Immature natural killer cell (primary cell): ENCODE results near the gene CTU1. TPM values are rescaled to one million over a fixed set of nuclear protein-coding genes. Genes with fewer than 3 reads are reported as not detected.

Experiments
- DNase-seq, 3 donors: peaks; one replicate each; pipeline ENCODE4 v3.0.0; 2022; ENCODE audit warnings: mixed read lengths in 1 of 3
- H3K27ac Mint-ChIP-seq, 6 donors: one replicate each; pipeline ENCODE4 v1.8.0; 2020; ENCODE audit warnings: mixed read lengths in 6 of 6, mild to moderate bottlenecking in 5 of 6, inconsistent platforms in 4 of 6, moderate library complexity in 3 of 6
- H3K27me3 Mint-ChIP-seq, 3 donors: one replicate each; pipeline ENCODE4 v1.8.0; 2020 to 2021; ENCODE audit warnings: low read depth in 3 of 3, mild to moderate bottlenecking in 3 of 3, mixed read lengths in 3 of 3, moderate library complexity in 3 of 3, inconsistent platforms in 1 of 3
- H3K36me3 Mint-ChIP-seq, 3 donors: one replicate each; pipeline ENCODE4 v1.8.0; 2020; ENCODE audit warnings: mixed read lengths in 3 of 3, inconsistent platforms in 2 of 3, mild to moderate bottlenecking in 2 of 3
- H3K4me1 Mint-ChIP-seq, 2 donors: one replicate each; pipeline ENCODE4 v1.8.0; 2020; ENCODE audit warnings: inconsistent platforms in 2 of 2, mild to moderate bottlenecking in 2 of 2, mixed read lengths in 2 of 2, moderate library complexity in 1 of 2
- H3K4me3 Mint-ChIP-seq, 5 donors: one replicate each; pipeline ENCODE4 v1.8.0; 2020; ENCODE audit warnings: mild to moderate bottlenecking in 5 of 5, mixed read lengths in 5 of 5, inconsistent platforms in 3 of 5, moderate library complexity in 3 of 5
- H3K9me3 Mint-ChIP-seq, 6 donors: one replicate each; pipeline ENCODE4 v1.8.0; 2020; ENCODE audit warnings: mild to moderate bottlenecking in 6 of 6, mixed read lengths in 6 of 6, inconsistent platforms in 4 of 6, moderate library complexity in 3 of 6
- polyA plus RNA-seq, 3 donors: library from polyadenylated mRNA; unstranded; fragments of 300-500 nt; fragmentation: Illumina TruSeq; gene quantifications; one replicate each; pipeline ENCODE4 v1.2.3, GENCODE V29; 2021

The CTU1 gene
- polyA plus RNA-seq, 3 donors from 2014 or later: 2.0 to 5.6 (median 5.0) TPM

GRCh38 chr19:51127755-51128154, 19.5 kb upstream of the CTU1 start:
- H3K36me3 Mint-ChIP-seq: peaks cover 13 to 15% (median 15%) of the 10 kb centered on the region in 3 donors
- peak in 1 of 3 donors; percentile 20 for DNase-seq
- H3K4me3 Mint-ChIP-seq: peak overlapping the region; percentile 76 to 89 (median 84)
- peaks cover 94 to 95% of the 10 kb centered on the region in 2 donors for H3K4me1 Mint-ChIP-seq
- peaks cover 5 to 12% (median 8%) of the 10 kb centered on the region in 3 donors for H3K27me3 Mint-ChIP-seq
- H3K9me3 Mint-ChIP-seq: no peaks in the 10 kb centered on the region
- peak overlapping the region; percentile 89 to 98 (median 97) for H3K27ac Mint-ChIP-seq

- peaks cover 7 to 13% (median 10%) of the 10 kb centered on the region in 3 donors for H3K27me3 Mint-ChIP-seq
- no peaks in the 10 kb centered on the region for H3K9me3 Mint-ChIP-seq
- peaks cover 13 to 15% (median 14%) of the 10 kb centered on the region in 3 donors for H3K36me3 Mint-ChIP-seq
- H3K27ac Mint-ChIP-seq: peak overlapping the region; percentile 89 to 98 (median 97)
- no peak for DNase-seq
- peaks cover 94 to 95% of the 10 kb centered on the region in 2 donors for H3K4me1 Mint-ChIP-seq
- peak overlapping the region; percentile 76 to 89 (median 84) for H3K4me3 Mint-ChIP-seq
Observed at GRCh38 chr19:51127032-51127431, 18.8 kb upstream of the CTU1 start.

DNA sequence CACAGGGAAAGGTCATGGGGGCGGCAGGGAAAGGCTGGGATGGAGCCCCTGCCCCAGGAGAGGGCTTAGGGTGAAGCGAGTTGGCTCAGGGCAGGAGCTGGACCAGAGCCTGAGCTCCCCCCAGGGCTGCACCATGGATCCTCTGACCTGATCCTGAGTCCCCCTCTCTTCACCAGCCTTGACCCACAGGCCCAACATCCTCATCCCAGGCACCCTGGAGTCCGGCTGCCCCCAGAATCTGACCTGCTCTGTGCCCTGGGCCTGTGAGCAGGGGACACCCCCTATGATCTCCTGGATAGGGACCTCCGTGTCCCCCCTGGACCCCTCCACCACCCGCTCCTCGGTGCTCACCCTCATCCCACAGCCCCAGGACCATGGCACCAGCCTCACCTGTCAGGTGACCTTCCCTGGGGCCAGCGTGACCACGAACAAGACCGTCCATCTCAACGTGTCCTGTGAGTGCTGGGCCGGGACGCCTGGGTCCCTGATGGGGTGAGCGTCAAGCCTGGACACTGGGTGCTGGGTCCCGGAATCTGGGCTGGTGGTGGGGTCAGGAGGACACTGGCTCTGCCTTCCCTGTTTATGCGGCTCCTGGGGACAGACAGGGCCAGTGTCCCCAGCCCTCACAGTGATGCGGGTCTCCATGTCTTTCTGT, 17.3 kb upstream of the CTU1 start:
- Mint-ChIP-seq H3K27me3 (peaks cover 5 to 10% (median 7%) of the 10 kb centered on the region in 3 donors), H3K9me3 (no peaks in the 10 kb centered on the region), H3K36me3 (peaks cover 5 to 9% (median 6%) of the 10 kb centered on the region in 3 donors), H3K4me1 (peaks cover 92 to 93% of the 10 kb centered on the region in 2 donors), H3K4me3 (peak overlapping the region; percentile 76 to 89 (median 84)), H3K27ac (peak overlapping the region; percentile 89 to 98 (median 97))
- no peak for DNase-seq

- peaks cover 3 to 5% (median 4%) of the 10 kb centered on the region in 3 donors for H3K36me3 Mint-ChIP-seq
- peak within 1 kb of the TSS; percentile 76 to 89 (median 84) for H3K4me3 Mint-ChIP-seq
- no peaks in the 10 kb centered on the region for H3K9me3 Mint-ChIP-seq
- H3K27me3 Mint-ChIP-seq: peaks cover 5 to 10% (median 7%) of the 10 kb centered on the region in 3 donors
- DNase-seq: peak in 2 of 3 donors; percentile 46 to 50
- peaks cover 90% of the 10 kb centered on the region in 2 donors for H3K4me1 Mint-ChIP-seq
- H3K27ac Mint-ChIP-seq: peak within 1 kb of the TSS; percentile 89 to 98 (median 97)
Observed at GRCh38 chr19:51124729-51125128, 16.5 kb upstream of the CTU1 start, which contains the start of gene SIGLEC9. Gene SIGLEC9 (plus strand): TSS chr19:51124906. CDS start chr19:51124975, 69 bp downstream.

DNA sequence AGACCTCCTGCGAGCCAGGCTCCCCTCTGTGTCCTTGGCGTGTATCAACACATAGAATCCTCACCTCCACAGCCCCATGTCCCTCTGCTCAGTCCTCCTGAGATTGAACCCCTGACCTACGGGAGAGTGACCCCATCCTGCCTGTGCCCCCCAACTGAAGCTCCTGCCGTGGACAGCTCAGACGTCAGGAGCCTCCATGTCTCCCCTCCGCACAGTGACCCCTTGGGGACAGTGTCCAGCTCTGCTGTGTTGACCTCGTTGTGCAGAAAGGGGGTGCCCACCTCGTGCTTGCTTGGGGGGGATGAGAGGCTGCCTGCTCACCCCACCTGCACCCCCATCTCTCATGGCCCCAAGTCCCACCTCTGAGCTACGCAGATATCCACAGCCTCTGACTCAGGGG, 16.0 kb upstream of the CTU1 start:
- Mint-ChIP-seq H3K9me3 (no peaks in the 10 kb centered on the region), H3K27ac (peak overlapping the region; percentile 89 to 98 (median 96)), H3K4me3 (peak overlapping the region; percentile 76 to 89 (median 84)), H3K4me1 (peaks cover 89 to 90% of the 10 kb centered on the region in 2 donors), H3K27me3 (peaks cover 5 to 10% (median 7%) of the 10 kb centered on the region in 3 donors), H3K36me3 (peaks cover 3 to 5% (median 4%) of the 10 kb centered on the region in 3 donors)
- DNase-seq: no peak

DNA sequence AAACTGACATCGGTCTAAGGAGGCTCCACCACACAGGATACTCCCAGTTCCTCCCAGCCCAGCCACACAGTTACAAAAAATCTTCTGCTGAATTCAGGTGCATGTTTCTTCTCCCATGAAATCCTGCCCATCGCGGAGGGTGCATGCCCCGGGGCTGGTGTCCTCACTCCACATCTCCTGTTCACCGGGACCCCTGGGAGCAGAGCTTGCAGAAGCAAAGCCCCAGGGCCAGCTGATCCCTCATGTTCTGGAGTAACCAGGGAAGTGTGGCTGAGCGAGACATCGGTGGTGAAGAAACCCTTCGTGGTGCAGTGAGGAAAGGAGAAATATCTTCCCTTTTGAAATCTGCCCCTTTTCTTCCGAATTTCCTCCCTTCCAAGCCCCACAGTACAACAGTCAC, 15.6 kb upstream of the CTU1 start:
- H3K4me1 Mint-ChIP-seq: peaks cover 89 to 90% of the 10 kb centered on the region in 2 donors
- peaks cover 5 to 10% (median 7%) of the 10 kb centered on the region in 3 donors for H3K27me3 Mint-ChIP-seq
- peak overlapping the region; percentile 89 to 98 (median 96) for H3K27ac Mint-ChIP-seq
- H3K4me3 Mint-ChIP-seq: peak overlapping the region; percentile 76 to 89 (median 84)
- H3K36me3 Mint-ChIP-seq: peaks cover 3 to 4% (median 3%) of the 10 kb centered on the region in 3 donors
- no peak for DNase-seq
- H3K9me3 Mint-ChIP-seq: no peaks in the 10 kb centered on the region

GRCh38 chr19:51123381-51123800, 15.2 kb upstream of the CTU1 start:
- H3K4me3 Mint-ChIP-seq: peak overlapping the region; percentile 76 to 89 (median 84)
- H3K27me3 Mint-ChIP-seq: peaks cover 5 to 9% (median 7%) of the 10 kb centered on the region in 3 donors
- H3K27ac Mint-ChIP-seq: peak overlapping the region; percentile 89 to 98 (median 96)
- peaks cover 85 to 90% of the 10 kb centered on the region in 2 donors for H3K4me1 Mint-ChIP-seq
- no peaks in the 10 kb centered on the region for H3K9me3 Mint-ChIP-seq
- H3K36me3 Mint-ChIP-seq: peaks cover 0 to 3% (median 0%) of the 10 kb centered on the region in 3 donors
- peak; percentile 83 for DNase-seq

DNA sequence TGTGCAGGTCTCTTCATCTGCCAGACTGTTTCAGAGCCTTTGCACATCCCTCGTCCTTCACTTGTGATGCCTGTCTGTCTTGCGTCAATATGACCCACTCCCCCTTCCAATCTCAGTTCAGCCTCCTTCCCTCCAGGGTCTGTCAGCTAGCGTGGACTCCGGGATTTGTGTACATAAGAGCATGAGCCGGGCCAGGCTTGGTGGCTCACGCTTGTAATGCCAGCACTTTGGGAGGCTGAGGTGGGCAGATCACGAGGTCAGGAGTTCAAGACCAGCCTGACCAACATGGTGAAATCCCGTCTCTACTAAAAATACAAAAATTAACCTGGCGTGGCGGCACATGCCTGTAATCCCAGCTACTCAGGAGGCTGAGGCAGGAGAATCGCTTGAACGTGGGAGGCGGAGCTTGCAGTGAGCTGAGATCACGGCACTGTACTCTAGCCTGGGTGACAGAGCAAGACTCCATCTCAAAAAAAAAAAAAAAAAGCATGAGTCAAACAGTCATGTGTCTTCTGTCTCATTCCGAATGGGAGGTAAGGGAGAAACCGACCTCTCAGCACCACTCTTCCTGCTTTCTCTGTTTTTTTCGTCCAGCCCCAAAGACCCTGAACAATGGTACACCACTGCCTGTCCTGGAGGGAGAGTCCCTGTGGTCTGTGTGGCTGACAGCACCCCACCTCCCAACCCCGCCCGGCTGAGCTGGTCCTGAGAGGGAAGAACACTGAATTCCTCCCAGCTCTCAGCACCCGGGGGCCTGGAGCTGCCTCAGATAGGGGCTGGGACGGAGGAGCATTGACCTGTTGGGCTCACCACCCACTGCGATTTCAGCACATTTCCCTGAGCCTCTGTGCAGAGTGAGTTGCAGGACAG, 14.1 kb upstream of the CTU1 start:
- peaks cover 74 to 81% of the 10 kb centered on the region in 2 donors for H3K4me1 Mint-ChIP-seq
- peak overlapping the region; percentile 76 to 89 (median 84) for H3K4me3 Mint-ChIP-seq
- peaks cover 5 to 9% (median 9%) of the 10 kb centered on the region in 3 donors for H3K27me3 Mint-ChIP-seq
- DNase-seq: peak in 1 of 3 donors; percentile 48
- peaks cover 0 to 3% (median 0%) of the 10 kb centered on the region in 3 donors for H3K36me3 Mint-ChIP-seq
- no peaks in the 10 kb centered on the region for H3K9me3 Mint-ChIP-seq
- peak overlapping the region; percentile 89 to 98 (median 96) for H3K27ac Mint-ChIP-seq

GRCh38 chr19:51121257-51121656, 13.0 kb upstream of the CTU1 start:
- H3K27ac Mint-ChIP-seq: peak overlapping the region; percentile 70 to 97 (median 92)
- H3K4me3 Mint-ChIP-seq: peak overlapping the region; percentile 22 to 89 (median 58)
- H3K4me1 Mint-ChIP-seq: peaks cover 64 to 70% of the 10 kb centered on the region in 2 donors
- H3K36me3 Mint-ChIP-seq: peaks cover 0 to 1% (median 0%) of the 10 kb centered on the region in 3 donors
- no peaks in the 10 kb centered on the region for H3K9me3 Mint-ChIP-seq
- DNase-seq: no peak
- peaks cover 5 to 9% (median 9%) of the 10 kb centered on the region in 3 donors for H3K27me3 Mint-ChIP-seq

DNA sequence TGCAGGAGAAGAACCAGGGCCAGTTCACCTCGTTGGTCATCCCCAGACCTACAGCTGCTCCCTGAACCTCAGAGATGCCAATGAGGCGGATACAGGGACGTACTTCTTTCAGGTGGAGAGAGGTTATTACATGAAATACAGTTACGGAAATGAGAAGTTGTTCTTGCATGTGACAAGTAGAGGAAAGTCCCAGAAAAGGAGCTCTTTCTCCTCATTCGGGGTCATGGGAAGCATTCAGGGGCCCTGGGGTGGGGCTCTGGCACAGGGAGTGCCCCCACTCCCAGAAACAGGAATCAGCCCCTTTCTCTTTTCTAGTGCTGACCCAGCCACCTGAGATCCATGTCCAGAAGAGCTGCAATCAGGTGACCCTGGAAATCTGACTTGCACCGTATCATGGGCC, 12.0 kb upstream of the CTU1 start:
- Mint-ChIP-seq H3K27me3 (peaks cover 5 to 10% (median 9%) of the 10 kb centered on the region in 3 donors), H3K4me1 (peaks cover 55 to 63% of the 10 kb centered on the region in 2 donors), H3K27ac (peak overlapping the region in 4 of 6 donors; percentile 23 to 84 (median 80)), H3K4me3 (peak overlapping the region in 2 of 5 donors; percentile 12 to 30), H3K36me3 (no peaks in the 10 kb centered on the region), H3K9me3 (no peaks in the 10 kb centered on the region)
- DNase-seq: no peak

DNA sequence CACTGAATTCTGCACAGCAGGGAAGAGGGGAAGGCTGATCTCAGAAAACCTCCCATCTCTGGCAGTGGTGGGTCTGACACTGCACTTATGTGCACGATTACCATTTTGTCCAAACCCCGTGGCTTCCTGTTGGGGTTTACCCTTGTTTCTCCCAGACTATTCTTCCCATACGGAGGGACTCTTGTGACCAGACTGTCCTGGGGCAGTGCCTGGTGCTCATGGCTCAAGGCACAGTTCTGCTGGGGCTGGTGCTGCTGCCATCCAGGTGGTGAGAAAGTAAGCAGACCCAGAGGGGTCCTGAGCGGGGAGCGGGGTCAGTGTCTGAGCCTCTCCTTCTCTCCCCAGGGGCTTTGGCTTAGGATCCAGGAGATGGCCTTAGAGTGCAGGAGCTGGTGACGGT, 11.4 kb upstream of the CTU1 start:
- Mint-ChIP-seq H3K4me3 (peak overlapping the region in 1 of 5 donors; percentile 7), H3K9me3 (no peaks in the 10 kb centered on the region), H3K36me3 (no peaks in the 10 kb centered on the region), H3K4me1 (peaks cover 50 to 58% of the 10 kb centered on the region in 2 donors), H3K27me3 (peaks cover 5 to 10% (median 9%) of the 10 kb centered on the region in 3 donors), H3K27ac (peak overlapping the region in 4 of 6 donors; percentile 10 to 77 (median 58))
- no peak for DNase-seq

GRCh38 chr19:51119101-51119500, 10.9 kb upstream of the CTU1 start:
- Mint-ChIP-seq H3K9me3 (no peaks in the 10 kb centered on the region), H3K27ac (peak overlapping the region in 4 of 6 donors; percentile 53 to 64 (median 63)), H3K36me3 (no peaks in the 10 kb centered on the region), H3K4me1 (peaks cover 45 to 53% of the 10 kb centered on the region in 2 donors), H3K4me3 (peak overlapping the region in 1 of 5 donors; percentile 59), H3K27me3 (peaks cover 5 to 12% (median 9%) of the 10 kb centered on the region in 3 donors)
- no peak for DNase-seq

DNA sequence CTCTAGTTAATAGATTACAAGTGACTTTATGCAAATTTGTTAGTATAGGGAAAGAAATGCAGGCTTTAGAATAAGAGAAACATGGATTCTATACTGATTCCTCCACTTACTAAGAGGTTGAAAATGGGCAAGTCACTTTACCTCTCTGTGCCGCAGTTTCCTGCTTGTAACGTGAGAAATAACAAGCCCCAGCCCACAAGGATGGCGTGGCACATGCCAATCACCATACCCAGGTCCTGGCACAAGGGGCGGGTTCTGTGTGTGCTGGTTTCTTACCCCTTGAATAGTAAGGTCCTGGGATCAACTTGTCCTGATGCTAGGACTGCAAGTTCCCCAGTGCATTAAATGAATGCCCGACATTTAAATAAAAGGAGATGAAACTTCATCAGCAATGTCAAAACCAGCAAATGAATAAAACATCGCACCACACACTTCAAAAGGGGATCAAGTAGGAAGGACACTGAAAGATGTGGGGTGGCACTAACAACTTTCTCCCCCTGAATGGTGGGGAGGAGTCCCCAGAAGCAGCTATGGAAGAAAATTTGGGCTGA, 8.6 kb upstream of the CTU1 start:
- Mint-ChIP-seq H3K4me3 (peak overlapping the region; percentile 40 to 77 (median 66)), H3K27ac (peak overlapping the region; percentile 68 to 91 (median 82)), H3K9me3 (no peaks in the 10 kb centered on the region), H3K4me1 (peaks cover 22 to 30% of the 10 kb centered on the region in 2 donors), H3K36me3 (no peaks in the 10 kb centered on the region), H3K27me3 (peaks cover 0 to 4% (median 0%) of the 10 kb centered on the region in 3 donors)
- peak in 1 of 3 donors; percentile 62 for DNase-seq
